HG02885 (cell line): ENCODE results near the gene CCDC74A.
A peak's percentile ranks its signal among the peaks of the same experiment; 100 is the strongest.
"Not testable (repeated sequence)": the region's sequence is repeated elsewhere in the genome, so short reads cannot be mapped to it uniquely, and the experiment has no call there.

Experiments
- ATAC-seq: cut with Tn5 transposase; IDR thresholded peaks from one replicate; pipeline ENCODE4 v1.9.1; 2021; ENCODE audit warnings: mild to moderate bottlenecking; ENCODE audit not compliant: unreplicated experiment, poor library complexity

The CCDC74A gene

DNA sequence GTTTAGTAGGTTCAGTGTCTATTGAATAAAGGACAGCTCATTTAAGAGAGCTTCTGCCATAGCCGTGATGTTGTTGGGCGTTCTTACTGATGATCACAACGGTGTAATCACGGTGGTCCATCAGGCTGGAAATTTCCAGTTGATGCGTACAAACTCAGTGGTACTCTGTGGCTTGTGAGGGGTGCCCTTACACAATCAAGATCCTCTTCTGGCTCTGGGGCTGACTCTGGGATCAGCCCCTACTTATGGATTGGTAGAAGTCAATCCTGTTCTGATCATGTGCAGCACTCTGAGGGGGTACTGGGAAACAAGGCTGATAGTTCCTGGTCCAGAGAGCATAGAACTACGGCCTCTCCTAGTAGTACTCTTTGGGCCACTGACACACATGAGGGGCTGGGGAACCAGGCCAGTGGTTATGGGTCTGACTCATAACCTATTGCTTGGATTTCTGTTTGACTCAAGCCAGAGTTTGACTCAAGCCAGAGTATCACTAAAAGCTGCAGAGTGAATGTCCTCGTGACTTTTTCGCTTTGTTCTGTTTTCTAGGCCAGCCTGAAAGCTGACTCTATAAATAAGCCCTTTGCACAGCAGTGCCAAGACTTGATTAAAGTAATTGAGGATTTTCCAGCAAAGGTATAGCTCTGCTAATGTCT lies 29.2 kb upstream of the CCDC74A start:
- ATAC-seq: peak; percentile 96

DNA sequence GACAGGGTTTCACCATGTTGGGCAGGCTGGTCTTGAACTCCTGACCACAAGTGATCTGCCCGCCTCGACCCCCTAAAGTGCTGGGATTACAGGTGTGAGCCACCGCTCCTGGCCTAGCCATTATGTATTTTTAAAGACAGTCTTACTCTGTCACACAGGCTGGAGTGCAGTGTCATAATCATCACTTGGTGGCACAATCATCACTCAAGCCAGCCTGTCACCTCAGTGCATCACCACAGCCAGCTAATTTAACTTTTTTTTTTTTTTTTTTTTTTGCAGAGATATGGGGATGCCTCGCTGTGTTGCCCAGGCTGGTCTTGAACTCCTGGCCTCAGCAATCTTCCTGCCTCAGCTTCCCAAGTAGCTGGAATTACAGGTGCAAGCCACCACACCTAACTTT lies 24.1 kb upstream of the CCDC74A start:
- not testable (repeated sequence) for ATAC-seq

DNA sequence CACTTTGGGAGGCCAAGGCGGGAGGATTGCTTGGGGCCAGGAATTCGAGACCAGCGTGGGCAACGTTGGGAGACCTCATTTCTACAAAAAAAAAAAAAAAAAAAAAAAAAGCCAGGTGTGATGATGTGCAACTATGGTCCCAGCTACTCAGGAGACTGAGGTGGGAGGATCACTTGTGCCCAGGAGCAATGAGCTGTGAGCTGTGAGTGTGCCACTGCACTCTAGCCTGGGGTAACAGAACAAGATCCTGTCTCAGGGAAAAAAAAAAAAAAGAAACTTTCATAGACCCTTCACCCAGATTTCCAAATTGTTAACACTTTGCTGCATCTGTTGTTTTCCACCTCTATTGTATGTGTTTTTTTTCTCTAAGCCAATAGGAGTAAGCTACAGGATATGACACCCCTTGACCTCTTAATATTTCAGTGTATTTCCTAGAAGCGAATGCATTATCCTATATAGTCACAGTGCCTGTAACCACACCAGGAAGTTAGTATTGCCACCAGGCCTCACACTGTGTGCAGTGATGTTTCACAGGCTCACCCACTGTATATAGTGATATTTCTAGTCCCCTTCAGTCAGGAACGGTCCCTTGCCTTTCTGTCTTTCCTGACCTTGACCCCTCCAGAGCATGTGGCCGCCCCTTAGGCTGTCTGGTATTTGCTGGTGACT lies 23.5 kb upstream of the CCDC74A start:
- not testable (repeated sequence) for ATAC-seq

DNA sequence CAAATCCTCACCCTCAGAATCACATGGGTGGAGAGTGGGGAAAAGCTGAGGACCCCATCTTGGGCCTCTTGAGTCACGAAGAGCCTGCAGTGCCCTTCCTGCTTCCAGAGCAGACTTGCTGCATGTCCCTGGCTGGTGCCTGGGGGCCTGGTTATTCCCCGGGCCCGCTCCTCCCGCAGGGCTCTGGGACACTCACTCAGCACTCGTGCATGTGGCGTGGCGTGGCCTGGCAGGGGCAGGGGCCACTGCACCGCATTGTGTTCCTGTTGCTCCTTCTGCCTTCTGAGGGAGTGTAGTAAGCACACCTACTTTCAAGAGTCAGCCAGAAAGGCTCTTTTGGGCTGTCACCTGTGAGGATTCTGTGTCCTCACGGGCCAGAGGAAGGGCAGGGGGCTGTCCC lies 18.1 kb upstream of the CCDC74A start:
- ATAC-seq: no peak

DNA sequence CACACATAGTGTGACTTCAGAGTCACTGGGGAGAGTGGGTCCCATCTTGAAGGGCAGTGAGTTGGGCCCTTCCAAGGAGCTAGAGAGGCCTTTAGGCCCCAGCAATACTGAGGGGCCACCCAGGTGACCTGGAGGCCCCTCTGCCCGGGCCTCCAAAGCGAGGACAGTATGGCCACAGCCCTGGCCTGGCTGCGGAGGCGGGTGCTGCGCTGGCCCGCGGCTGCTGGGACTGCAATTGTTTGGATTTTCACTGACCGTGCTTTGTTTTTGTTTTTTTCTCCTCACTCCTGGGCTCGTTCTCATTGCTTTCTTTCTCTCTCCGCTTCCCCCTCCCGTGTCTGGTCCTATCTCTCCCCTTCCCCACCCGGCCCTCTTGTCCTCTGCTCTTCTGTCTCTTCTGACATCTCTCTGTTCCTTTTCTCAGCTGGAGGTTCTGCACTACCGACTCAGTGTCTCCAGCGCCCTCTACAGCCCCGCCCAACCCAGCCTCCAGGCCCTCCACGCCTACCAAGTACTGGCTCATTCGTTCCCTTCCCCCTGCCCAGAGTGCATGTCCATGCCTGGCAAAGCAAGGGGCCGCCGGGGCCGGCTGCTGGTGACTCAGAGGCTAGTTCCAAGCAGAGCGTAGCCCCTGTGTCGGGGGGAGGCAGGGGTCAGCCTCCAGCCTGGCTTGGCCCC lies 16.3 kb upstream of the CCDC74A start:
- ATAC-seq: not testable (repeated sequence)

DNA sequence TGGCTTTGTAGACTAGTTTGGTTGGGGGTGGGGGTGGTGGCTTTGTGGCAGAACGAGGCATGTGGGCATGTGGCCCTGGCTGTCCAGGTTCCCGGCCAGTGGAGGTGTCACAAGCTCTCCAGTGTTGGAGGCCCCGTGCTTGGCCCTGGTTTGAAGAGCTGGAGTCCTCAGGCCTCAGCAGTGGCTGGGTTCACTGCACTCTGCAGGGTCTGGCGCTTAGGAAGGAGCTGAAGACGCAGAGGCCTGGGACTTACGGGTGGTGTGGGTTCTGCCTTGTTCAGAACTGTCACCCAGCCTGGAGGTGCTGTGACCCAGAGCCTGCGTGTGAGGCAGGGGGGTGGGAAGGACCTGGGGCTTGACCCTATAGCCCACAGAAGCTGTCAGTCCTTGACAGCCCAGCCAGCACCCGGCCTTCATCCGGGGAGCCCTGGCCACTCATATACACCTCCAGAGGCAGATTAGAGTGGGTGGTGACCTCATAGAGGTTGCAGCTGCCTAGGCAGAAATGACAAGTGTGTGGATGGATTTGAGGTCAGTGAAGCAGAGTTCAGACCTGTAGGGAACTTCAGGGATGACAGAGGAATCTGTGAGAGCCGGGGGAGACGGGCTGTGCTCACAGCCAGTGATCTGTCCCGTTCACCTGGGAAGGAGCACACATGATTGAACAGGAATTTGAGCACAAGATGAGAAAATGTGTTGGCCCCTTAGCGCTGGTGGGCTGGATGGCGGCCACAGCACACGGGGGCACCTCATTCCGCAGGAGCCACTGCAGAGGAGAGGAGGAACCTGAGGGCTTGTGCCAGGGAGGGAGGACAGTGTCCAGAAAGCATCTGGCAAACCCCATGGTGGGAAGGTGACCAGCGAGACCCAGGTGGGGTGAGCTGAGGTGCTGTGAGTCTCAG lies 15.5 kb upstream of the CCDC74A start:
- not testable (repeated sequence) for ATAC-seq

DNA sequence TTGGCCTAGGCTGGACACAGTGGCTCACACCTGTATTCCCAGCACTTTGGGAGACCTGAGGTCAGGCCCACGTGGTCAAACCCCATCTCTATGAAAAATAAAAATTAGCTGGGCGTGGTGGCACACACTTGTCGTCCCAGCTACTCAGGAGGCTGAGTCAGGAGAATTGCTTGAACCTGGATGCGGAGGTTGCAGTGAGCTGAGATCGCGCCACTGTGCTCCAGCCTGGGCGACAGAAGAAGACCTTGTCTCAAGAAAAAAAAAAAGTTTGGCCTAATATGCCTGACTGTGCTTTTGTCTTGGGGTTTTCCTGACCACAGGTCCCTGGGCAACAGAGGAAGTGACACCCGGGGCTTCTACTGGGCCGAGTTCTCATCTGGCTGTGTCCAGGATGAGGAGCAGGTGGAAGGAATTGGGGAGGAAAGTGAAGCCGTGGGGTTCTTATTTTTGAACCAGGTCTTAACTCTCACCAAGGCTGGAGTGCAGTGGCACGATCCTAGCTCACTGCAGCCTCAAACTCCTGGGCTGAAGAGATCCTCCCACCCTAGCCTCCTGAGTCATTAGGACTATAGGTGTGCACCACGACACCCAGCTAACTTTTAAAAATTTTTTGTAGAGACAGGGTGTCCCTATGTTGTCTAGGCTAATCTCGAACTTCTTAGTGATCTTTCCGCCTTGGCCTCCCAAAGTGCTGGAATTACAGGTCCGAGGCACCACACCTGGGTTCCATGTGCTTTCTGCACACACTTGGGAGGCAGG lies 13.1 kb upstream of the CCDC74A start:
- peak; percentile 76 for ATAC-seq

DNA sequence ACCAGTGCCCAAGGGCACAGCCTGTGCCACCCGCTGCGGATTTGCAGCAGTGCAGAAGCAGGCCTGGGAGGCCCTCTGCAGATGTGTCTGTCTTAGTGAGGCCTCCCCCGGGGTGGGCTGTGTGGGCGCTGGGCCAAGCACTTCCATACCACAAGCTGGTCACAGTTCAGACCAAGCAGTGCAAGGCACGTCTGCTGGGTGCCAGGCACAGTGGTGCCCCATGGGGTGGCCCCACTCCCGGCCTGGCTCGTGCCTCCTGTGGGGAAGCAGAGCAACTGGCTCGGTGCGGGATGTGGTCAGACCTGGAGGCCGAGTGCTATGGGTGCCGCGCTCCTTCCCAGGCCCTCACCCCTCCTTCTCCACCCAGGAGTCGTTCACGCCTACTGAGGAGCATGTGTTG lies 12.5 kb upstream of the CCDC74A start:
- not testable (repeated sequence) for ATAC-seq

DNA sequence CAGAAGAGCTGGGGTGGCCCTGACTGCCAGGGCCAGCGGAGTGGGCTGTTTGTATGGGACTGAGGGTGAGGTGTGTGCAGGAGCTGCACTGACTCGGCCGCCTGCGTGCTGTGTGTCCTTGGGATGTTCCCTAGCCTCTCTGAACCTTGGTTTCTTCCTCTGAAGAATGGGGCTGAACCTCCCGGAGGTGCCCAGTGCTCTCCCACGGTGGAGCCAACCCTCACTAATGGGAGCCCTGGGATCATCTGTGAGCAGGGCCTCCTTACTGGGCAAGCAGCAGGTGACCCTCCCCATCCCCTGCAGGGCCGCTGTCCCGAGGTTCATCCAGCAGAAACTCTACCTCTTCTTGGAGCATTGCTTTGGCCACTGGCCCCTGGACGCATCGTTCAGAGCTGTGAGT lies 11.7 kb upstream of the CCDC74A start:
- ATAC-seq: no peak

DNA sequence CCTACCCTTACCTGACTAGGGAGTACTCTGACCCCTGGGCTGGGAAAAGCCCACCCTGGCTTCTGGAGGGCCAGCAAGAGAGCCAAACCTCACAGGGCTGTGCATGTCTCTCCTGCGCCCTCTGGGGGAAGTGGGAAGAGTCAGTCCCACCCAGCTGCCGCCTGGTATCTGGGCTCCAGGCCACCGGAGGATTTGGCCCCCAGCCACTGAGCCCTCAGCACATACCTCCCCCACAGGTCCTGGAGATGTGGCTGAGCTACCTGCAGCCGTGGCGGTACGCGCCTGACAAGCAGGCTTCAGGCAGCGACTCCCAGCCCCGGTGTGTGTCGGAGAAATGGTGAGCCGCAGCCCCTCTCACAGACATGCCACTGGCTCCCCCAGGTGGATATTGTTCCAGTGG lies 11.1 kb upstream of the CCDC74A start:
- ATAC-seq: not testable (repeated sequence)

DNA sequence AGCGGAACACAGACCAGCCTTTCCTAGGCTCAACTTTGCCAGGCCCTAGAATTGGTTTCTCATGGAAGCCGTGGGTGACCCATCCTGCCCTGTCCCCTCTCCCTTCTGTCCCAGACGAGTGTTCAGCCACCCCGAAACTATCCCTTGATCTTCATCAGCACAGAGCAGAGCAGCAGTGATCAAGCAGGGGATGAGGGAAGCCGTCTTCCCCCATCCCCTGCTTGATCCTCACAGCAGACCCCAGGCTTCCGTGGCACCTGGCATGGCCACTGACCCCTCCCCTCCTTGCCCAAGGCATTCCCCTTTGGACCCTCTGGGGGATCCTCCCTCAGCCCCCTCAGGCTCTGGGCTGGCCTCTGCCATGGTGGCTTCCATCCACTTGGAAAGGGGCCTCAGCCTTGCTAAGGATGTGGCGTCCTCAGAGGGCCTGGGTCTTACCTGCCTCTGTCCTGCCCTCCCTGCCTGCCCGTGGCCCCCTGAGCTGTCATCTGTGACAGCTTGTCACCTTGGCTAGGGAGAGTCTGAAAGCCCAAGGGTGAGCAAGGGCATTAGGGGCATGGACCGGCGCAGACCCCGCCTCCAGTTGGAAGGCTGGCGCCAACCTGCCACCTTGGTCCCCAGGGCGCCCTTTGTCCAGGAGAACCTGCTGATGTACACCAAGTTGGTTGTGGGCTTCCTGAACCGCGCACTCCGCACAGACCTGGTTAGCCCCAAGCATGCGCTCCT lies 10.4 kb upstream of the CCDC74A start:
- ATAC-seq: no peak

DNA sequence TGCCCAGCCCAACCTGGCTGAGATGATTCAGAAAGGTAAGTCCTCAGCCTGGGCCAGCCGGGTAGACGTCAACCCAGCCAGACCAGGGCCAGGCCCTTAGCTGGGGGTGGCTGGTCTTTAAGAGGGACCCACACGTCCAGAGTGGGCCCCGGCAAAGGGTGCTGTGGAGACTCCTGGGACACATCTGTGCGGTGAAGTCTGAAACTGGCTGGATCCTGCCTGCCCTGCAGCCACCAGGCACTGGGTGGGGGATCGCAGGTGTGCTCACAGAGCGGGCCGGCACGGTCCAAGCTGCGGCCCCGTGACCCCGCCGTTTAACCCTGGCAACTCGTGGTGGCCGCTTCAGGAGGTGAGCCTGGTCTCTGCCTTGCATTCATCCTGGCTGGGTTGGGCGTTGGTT lies 9.8 kb upstream of the CCDC74A start:
- ATAC-seq: not testable (repeated sequence)

DNA sequence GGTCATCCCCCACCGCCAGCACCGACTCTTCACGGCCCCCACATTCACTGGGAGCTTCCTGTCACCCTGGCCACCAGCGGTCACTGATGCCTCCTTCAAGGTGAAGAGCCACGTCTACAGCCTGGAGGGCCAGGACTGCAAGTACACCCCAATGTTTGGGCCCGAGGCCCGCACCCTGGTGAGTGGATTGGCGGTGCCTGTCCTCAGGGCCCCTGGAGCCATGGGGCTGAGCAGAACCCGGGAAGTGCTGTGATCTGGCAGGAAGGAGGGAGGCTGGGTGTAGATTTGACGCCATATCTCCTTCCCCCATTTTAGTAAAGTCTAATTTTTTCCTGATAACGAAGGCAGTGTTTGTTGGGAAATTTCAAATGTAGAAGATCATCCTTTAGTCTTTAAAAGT lies 9.2 kb upstream of the CCDC74A start:
- ATAC-seq: not testable (repeated sequence)

DNA sequence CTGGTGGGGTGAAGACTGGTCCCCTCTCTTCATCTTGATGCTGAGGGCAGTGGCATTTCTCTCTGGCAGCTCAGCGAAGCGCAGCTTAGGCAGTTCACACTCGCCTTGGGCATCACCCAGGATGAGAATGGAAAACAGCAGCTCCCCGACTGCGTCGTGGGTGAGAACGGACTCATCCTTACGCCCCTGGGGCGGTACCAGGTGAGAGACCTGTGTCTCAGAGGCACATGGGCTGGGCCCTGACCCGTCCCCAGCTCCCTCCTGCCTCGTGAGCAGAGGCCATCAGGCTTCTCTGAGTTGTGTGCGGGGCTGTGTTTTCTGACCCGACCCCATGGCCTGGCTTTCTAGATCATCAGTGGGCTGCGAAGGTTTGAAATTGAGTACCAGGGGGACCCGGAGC lies 8.2 kb upstream of the CCDC74A start:
- ATAC-seq: no peak

DNA sequence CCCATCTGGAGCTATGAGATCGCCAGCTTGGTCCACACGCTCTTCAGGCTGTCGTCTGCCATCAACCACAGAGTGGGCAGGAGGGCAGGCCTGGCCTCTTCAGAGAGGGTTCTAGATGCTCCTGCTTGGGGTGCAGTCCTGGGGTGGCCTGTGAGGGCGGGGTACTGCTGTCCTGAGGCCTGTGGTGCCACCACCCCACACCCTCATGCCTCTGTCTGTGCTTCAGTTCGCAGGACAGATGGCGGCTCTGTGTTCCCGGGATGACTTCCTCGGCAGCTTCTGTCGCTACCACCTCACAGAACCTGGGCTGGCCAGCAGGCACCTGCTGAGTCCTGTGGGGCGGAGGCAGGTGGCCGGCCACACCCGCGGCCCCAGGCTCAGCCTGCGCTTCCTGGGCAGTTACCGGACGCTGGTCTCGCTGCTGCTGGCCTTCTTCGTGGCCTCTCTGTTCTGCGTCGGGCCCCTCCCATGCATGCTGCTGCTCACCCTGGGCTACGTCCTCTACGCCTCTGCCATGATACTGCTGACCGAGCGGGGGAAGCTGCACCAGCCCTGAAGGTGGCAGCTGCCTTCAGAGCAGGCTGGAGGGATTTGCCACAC lies 7.7 kb upstream of the CCDC74A start:
- ATAC-seq: not testable (repeated sequence)

DNA sequence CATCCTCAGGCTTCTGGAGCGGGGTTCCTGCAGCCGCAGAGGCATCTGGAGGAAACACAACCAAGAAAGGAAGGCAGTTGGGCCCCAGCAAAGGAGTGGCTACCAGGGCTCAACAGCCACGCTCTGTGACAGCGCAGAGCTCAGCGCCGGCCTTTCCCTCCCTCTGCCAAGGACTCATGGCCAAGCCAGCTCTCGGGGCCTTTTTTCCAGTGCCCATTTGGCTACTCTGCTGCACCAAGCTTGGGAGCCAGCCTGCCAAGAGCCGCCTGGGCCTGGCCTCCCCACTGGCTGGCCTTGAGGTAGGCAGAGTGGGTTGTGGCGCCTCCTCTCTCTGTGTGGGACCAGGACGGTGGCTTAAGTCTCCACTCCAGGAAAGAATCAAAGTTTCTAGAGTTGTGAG lies 7.2 kb upstream of the CCDC74A start:
- no peak for ATAC-seq

DNA sequence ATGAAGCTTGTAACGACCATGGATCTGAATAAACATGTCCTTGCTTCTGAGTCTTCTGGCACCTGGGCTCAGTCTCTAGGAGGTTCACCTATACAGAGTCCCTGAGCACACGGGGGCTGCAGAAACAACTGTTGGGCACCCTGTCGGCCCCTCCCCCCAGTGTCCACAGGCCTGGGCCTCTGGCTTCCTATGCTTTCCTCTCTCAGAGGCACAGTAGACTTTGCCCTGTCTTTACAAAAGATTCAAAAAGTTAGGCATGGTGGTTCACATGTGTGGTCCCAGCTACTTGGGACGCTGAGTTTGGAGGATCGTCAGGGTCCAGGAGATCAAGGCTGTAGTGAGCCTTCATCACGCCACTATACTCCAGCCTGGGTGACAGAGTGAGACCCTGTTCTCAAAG lies 6.2 kb upstream of the CCDC74A start:
- not testable (repeated sequence) for ATAC-seq

DNA sequence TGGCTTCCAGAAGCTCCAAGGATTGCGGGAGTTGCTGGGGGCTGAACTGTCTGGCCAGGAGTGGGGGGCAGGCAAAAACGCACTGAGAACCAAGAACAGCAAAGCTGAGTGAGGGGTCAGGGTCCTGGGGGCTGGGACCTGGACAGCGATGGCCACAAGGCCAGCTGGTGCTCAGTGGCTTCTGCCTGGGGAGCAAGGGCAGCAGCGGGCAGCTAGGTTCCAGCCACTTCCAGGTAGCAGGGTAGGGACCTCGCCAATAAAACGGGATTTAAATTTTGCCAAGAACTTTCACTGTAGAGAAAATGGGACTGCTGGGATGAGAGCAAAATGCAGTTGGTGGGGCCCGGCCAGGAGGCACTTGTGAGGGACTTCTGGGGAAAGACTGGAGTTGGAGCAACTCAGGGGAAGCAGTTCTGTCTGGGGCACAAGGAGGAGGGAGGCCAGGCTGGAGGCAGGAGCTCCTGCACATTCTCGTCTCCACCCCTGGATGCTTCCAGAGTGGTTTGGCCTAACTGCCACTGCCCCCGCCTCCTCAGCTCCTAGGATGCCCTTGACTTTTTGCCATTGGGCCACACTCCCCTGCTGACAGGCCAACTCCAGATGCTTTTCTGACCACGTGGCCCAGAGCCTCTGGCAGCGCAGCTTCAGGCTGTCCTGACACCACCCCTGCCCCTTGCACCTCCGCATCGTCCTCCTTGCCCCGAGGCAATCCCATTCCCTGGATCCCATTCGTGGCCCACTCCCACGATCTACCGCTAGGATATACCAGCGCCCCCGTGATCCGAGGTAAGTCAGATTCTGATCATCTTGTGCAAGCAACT lies 5.5 kb upstream of the CCDC74A start:
- no peak for ATAC-seq
